Upper lobe of right lung (tissue), 1 donor: ENCODE results near the gene UGT1A10. TPM values are rescaled to one million over a fixed set of nuclear protein-coding genes. Genes with fewer than 3 reads are reported as not detected.

Experiments used
- ATAC-seq: fragments of 200-7000 bp; cut with Tn5 transposase; one replicate; pipeline ENCODE4 v1.9.1; 2020; ENCODE audit warnings: mild to moderate bottlenecking, moderate library complexity
- DNase-seq: peaks from one replicate; pipeline ENCODE4 v3.0.0-alpha.2; 2020
- H3K27ac ChIP-seq: fragments of 200-600 bp; one replicate; pipeline ENCODE4 v1.8.0; 2022
- H3K27me3 ChIP-seq: fragments of 200-600 bp; one replicate; pipeline ENCODE4 v1.8.0; 2022; ENCODE audit warnings: mild to moderate bottlenecking
- H3K36me3 ChIP-seq: fragments of 200-600 bp; one replicate; pipeline ENCODE4 v1.8.0; 2022
- H3K4me1 ChIP-seq: fragments of 200-600 bp; one replicate; pipeline ENCODE4 v1.8.0; 2022
- H3K4me3 ChIP-seq: fragments of 200-600 bp; one replicate; pipeline ENCODE4 v1.8.0; 2022; ENCODE audit warnings: mild to moderate bottlenecking
- H3K9me3 ChIP-seq: fragments of 200-600 bp; one replicate; pipeline ENCODE4 v1.8.0; 2022
- intact Hi-C: fragments of 100-400 bp; cut with DNase I; formaldehyde crosslinking; loops from one replicate; pipeline ENCODE4 v1.11.0; 2022
- total RNA-seq: library from RNA; stranded (reverse); fragmentation: NEBNext Ultra II Directional; extraction: Animal tissue kit (Norgen Biotek cat#: 25700); gene quantifications from one replicate; pipeline ENCODE4 v1.2.1, GENCODE V29; 2021
- TF ChIP-seq, protein P1 (sequence below): fragments of 200-600 bp; IDR thresholded peaks from one replicate; pipeline ENCODE4 v1.8.0; 2022; ENCODE audit warnings: antibody characterized with exemption
- donor health status: DM: no; HTN: yes; CAD: no; lungs with severe emphysema.

UGT1A10 gene
- total RNA-seq, 1 donor from 2014 or later = not detected

DNA sequence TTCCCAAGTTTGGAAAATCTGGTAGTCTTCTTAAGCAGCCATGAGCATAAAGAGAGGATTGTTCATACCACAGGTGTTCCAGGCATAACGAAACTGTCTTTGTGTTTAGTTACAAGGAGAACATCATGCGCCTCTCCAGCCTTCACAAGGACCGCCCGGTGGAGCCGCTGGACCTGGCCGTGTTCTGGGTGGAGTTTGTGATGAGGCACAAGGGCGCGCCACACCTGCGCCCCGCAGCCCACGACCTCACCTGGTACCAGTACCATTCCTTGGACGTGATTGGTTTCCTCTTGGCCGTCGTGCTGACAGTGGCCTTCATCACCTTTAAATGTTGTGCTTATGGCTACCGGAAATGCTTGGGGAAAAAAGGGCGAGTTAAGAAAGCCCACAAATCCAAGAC lies 135.9 kb downstream of the UGT1A10 start:
- Histone ChIP-seq H3K4me3 (no peak overlapping the region), H3K27me3 (no peaks in the 10 kb centered on the region), H3K4me1 (no peaks in the 10 kb centered on the region), H3K27ac (no peak overlapping the region), H3K9me3 (no peaks in the 10 kb centered on the region), H3K36me3 (no peaks in the 10 kb centered on the region)
- no peak for ATAC-seq
- intact Hi-C loops = no loop called here
- TF ChIP-seq, protein P1, sequence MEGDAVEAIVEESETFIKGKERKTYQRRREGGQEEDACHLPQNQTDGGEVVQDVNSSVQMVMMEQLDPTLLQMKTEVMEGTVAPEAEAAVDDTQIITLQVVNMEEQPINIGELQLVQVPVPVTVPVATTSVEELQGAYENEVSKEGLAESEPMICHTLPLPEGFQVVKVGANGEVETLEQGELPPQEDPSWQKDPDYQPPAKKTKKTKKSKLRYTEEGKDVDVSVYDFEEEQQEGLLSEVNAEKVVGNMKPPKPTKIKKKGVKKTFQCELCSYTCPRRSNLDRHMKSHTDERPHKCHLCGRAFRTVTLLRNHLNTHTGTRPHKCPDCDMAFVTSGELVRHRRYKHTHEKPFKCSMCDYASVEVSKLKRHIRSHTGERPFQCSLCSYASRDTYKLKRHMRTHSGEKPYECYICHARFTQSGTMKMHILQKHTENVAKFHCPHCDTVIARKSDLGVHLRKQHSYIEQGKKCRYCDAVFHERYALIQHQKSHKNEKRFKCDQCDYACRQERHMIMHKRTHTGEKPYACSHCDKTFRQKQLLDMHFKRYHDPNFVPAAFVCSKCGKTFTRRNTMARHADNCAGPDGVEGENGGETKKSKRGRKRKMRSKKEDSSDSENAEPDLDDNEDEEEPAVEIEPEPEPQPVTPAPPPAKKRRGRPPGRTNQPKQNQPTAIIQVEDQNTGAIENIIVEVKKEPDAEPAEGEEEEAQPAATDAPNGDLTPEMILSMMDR = no peak
- DNase-seq = no peak

DNA sequence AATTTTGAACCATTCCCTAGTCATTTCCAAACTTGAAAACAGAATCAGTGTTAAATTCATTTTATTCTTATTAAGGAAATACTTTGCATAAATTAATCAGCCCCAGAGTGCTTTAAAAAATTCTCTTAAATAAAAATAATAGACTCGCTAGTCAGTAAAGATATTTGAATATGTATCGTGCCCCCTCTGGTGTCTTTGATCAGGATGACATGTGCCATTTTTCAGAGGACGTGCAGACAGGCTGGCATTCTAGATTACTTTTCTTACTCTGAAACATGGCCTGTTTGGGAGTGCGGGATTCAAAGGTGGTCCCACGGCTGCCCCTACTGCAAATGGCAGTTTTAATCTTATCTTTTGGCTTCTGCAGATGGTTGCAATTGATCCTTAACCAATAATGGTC lies 136.3 kb downstream of the UGT1A10 start:
- TF ChIP-seq, protein P1 = no peak
- DNase-seq = no peak
- no peaks in the 10 kb centered on the region for H3K9me3 ChIP-seq
- H3K4me1 ChIP-seq = no peaks in the 10 kb centered on the region
- no peaks in the 10 kb centered on the region for H3K27me3 ChIP-seq
- H3K27ac ChIP-seq = no peak overlapping the region
- ATAC-seq = no peak
- intact Hi-C loops = no loop called here
- H3K36me3 ChIP-seq = no peaks in the 10 kb centered on the region
- H3K4me3 ChIP-seq = no peak overlapping the region

DNA sequence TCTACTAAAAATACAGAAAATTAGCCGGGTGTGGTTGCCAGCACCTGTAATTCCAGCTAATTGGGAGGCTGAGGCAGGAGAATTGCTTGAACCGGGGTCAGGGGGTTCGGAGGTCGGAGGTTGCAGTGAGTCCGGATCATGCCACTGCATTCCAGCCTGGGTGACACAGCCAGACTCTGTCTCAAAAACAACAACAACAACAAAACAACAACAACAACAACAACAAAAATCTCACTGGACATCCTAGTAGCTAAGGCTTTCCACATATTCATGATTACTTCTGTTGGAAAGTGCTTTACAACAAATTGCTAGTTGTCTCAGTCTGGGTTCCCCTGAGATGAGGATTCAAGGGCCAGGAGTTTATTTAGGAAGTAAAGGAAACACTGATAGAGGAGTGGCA lies 137.6 kb downstream of the UGT1A10 start:
- no peak overlapping the region for H3K4me3 ChIP-seq
- DNase-seq (no peak), ATAC-seq (no peak)
- H3K4me1 ChIP-seq = no peaks in the 10 kb centered on the region
- no peak overlapping the region for H3K27ac ChIP-seq
- no peaks in the 10 kb centered on the region for H3K36me3 ChIP-seq
- no peaks in the 10 kb centered on the region for H3K9me3 ChIP-seq
- TF ChIP-seq, protein P1 = no peak
- no peaks in the 10 kb centered on the region for H3K27me3 ChIP-seq
- intact Hi-C loops = no loop called here

DNA sequence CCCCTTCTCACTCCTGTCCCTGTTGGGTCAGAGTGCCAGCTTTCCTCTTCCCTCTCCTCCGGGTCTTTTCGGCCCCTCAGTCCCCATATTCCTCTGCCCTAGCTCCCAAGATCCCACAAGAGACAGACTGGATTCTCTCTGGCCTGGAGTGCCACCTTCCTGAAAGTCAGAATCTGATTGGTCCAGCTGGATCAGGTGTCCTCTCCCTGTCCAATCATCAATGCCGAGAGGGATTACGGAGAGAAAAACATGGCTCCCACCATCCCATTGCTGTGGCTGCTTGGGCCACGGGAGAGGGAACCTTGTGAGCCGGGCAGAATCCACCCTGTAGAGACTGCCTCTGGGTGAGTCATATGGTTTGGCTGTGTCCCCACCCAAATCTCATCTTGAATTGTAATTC lies 139.2 kb downstream of the UGT1A10 start:
- intact Hi-C loops = no loop called here
- no peak overlapping the region for H3K27ac ChIP-seq
- no peaks in the 10 kb centered on the region for H3K4me1 ChIP-seq
- no peak for ATAC-seq
- no peaks in the 10 kb centered on the region for H3K36me3 ChIP-seq
- TF ChIP-seq, protein P1 = no peak
- H3K9me3 ChIP-seq = no peaks in the 10 kb centered on the region
- H3K27me3 ChIP-seq = no peaks in the 10 kb centered on the region
- H3K4me3 ChIP-seq = no peak overlapping the region
- no peak for DNase-seq

DNA sequence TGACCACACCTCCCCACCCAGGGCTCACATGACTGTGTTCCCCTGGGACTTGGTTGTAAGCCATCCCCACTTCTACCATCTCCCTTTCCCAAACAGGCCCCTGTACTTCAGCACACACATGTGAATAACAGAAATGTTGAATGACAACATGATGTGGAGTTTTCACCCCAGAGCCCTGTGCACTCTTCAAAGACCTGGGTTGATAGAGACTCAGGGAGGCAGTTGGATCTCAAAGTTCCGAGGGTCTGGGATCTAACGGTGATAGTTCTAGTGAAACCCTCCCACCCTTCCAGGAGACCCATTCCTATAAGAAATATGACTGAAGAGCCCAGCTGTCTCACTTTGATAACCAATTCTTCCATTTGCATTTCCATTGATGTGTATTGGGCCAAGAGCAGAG lies 141.8 kb downstream of the UGT1A10 start, which contains the start of gene MROH2A:
Gene MROH2A (plus strand): TSS at position 301 of the 400 bp plus-strand sequence. CDS start 1,029 bp downstream, outside the sequence.
- no peaks in the 10 kb centered on the region for H3K36me3 ChIP-seq
- H3K27me3 ChIP-seq = no peaks in the 10 kb centered on the region
- no peaks in the 10 kb centered on the region for H3K4me1 ChIP-seq
- no peak within 1 kb of the TSS for H3K4me3 ChIP-seq
- H3K9me3 ChIP-seq = no peaks in the 10 kb centered on the region
- TF ChIP-seq, protein P1 = no peak
- H3K27ac ChIP-seq = no peak within 1 kb of the TSS
- intact Hi-C loops = no loop called here
- ATAC-seq = no peak
- DNase-seq = no peak

DNA sequence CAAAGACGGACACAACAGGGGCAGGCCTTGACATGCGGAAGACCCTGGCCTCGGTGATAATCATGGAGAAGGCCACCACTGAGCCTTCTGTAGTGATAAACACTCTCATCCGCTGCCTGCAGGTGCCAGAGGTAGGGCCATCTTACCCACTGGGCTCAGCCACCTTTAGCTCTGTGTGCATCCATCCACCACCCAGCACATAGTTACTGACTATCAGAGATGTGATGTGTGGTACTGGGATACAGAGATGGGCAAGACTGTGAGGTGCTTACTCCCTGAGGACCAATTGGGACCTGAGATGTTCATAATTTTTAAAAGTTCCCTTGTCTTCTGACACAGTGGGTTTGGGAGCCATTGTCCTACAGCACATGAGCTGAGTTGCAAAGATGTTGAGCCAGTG lies 143.5 kb downstream of the UGT1A10 start:
- intact Hi-C loops = no loop called here
- DNase-seq (no peak), ATAC-seq (peak; percentile 32)
- H3K27me3 ChIP-seq = no peaks in the 10 kb centered on the region
- no peak overlapping the region for H3K4me3 ChIP-seq
- H3K36me3 ChIP-seq = no peaks in the 10 kb centered on the region
- no peak overlapping the region for H3K27ac ChIP-seq
- no peaks in the 10 kb centered on the region for H3K9me3 ChIP-seq
- TF ChIP-seq, protein P1 = no peak
- H3K4me1 ChIP-seq = no peaks in the 10 kb centered on the region
